SU-DHL-6 (cell line): Measurements from ENCODE around the gene MAST4.

Experiments
- EZH2phosphoT487 ChIP-seq: fragments of 200-600 bp; sonication (generic), shearing (Covaris generic); conservative IDR thresholded peaks from 2 replicates; pipeline ENCODE4 v1.6.1; 2018; ENCODE audit warnings: mild to moderate bottlenecking, antibody characterized with exemption, low read length, moderate library complexity, mixed read lengths
- TF ChIP-seq, protein P1 (sequence below): fragments of 200-600 bp; sonication (generic); IDR thresholded peaks from one replicate; pipeline ENCODE4 v1.5.1; 2017; ENCODE audit warnings: antibody characterized with exemption, mild to moderate bottlenecking, low read length, moderate library complexity; ENCODE audit not compliant: insufficient read depth, poor library complexity, severe bottlenecking

DNA sequence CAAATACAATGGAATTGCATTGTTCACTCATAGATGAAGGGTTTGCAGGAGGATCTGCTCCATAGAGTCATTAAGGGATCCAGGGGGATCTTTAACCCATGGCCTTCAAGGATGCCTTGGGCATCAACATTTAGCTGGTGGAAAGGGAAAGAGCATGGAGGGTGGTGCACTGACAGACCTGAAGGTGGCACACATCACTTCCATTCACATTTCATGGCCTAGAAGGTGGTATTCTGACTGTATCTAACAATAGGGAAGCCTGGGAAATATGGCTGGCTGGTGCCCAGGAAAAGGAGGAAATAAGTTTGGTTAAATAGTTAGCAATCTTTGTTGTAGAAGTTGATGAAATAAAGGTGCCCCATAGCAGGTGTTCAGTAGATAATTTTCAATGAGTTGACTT, 370.2 kb downstream of the MAST4 start:
- no peak for TF ChIP-seq EZH2phosphoT487
- TF ChIP-seq, protein P1, sequence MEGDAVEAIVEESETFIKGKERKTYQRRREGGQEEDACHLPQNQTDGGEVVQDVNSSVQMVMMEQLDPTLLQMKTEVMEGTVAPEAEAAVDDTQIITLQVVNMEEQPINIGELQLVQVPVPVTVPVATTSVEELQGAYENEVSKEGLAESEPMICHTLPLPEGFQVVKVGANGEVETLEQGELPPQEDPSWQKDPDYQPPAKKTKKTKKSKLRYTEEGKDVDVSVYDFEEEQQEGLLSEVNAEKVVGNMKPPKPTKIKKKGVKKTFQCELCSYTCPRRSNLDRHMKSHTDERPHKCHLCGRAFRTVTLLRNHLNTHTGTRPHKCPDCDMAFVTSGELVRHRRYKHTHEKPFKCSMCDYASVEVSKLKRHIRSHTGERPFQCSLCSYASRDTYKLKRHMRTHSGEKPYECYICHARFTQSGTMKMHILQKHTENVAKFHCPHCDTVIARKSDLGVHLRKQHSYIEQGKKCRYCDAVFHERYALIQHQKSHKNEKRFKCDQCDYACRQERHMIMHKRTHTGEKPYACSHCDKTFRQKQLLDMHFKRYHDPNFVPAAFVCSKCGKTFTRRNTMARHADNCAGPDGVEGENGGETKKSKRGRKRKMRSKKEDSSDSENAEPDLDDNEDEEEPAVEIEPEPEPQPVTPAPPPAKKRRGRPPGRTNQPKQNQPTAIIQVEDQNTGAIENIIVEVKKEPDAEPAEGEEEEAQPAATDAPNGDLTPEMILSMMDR, result no peak
